Stimulated activated CD4-positive, alpha-beta T cell treated with anti-CD3 and anti-CD28 coated beads, Interleukin-2, amount 100 ng/mL, for 24 hours (primary cell): Measurements from ENCODE around the gene HSP90B1.

Experiments used
- DNase-seq, 2 donors: peaks; one replicate each; pipeline ENCODE4 v3.0.0-alpha.2; 2020

Gene HSP90B1

DNA sequence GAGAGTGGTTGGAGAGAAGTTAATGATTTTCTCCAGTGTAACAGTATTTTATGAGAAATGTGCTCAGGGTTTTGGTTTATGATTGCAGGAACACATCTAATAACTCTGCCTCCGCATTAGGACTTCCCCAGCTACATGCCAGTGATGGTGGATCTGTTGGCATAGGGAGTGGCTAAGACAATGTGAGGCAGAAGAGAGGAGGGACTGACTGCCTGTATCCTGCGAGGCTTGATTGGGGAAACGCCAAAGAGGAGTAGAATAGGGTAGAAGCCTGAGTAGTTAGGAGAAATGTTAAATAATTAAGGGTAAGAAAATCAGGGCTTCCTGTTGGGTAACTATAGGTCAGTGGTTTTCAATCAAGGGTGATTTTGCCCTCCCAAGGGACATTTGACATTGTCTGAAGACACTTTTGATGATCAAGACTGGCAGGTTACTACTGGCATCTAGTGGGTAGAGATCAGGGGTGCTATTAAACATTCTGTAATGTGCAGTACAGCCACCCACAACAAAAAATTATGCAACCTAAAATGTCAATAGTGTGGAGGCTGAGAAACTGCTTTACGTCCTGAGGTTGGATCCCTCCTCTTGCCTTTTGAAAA, 48.3 kb downstream of the HSP90B1 start:
- DNase-seq = no peak

DNA sequence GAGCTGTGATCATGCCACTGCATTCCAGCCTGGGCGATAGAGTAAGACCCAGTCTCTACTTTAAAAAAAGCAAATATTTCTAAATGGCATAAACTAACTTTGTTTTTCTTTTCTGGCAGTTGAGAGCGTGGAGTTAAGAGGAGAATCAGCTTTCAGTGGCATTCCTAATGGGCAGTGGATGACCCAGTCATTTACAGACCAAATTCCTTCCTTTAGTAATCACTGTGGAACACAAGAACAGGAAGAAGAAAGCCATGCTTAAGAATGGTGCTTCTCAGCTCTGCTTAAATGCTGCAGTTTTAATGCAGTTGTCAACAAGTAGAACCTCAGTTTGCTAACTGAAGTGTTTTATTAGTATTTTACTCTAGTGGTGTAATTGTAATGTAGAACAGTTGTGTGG, 56.6 kb downstream of the HSP90B1 start:
- no peak for DNase-seq

GRCh38 chr12:103994235-103994634, 64.0 kb downstream of the HSP90B1 start:
- no peak for DNase-seq

GRCh38 chr12:103996595-103996994, 66.4 kb downstream of the HSP90B1 start:
- no peak for DNase-seq

DNA sequence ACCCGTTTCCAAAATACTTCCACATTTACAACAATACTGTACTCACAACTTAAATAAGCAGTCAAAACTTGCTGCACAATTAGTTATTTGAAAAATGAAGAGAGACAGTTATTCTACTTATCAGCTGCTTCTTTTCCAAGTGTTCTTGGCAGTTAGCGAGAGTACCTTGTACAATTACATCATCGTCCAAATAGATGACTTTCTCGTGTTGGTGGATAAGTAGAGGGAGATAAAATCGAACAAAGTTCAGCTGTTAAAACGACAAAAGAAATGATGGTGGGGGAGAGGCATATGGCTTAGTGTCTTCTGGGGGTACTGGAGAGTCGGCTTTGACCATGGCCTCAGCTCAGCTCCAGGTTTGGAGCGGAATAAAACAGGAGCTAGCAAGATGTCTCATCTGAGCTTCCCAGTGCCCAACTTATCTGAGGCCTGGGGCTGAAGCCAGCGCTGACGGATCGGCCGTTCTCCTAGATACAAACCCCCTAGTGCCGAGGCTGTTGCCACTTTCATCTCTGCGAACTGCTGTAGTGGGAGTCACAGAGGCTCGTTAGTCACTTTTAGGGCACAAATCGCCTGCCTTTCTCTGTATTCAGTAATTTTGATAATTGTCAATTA, 67.2 kb downstream of the HSP90B1 start:
- DNase-seq = no peak
